T-helper 1 cell treated with Interleukin-12 subunit alpha and Interleukin-12 subunit beta and Interleukin-4 antibody, amounts not matched to agents 30 μg/mL and 1 μg/mL, for 36 hours (primary cell): Measurements from ENCODE around the gene ZC3H11A.
"Not testable (repeated sequence)": the region's sequence is repeated elsewhere in the genome, so short reads cannot be mapped to it uniquely, and the experiment has no call there.

ENCODE experiments used
- H3K27ac Mint-ChIP-seq: one replicate; pipeline ENCODE4 v1.8.0; 2021; ENCODE audit warnings: mild to moderate bottlenecking, mixed read lengths
- H3K27me3 Mint-ChIP-seq: one replicate; pipeline ENCODE4 v1.8.0; 2021; ENCODE audit warnings: low read depth, mixed read lengths
- H3K36me3 Mint-ChIP-seq: one replicate; pipeline ENCODE4 v1.8.0; 2021; ENCODE audit warnings: low read depth, mixed read lengths
- H3K4me1 Mint-ChIP-seq: one replicate; pipeline ENCODE4 v1.8.0; 2021; ENCODE audit warnings: low read depth, mixed read lengths
- H3K4me3 Mint-ChIP-seq: one replicate; pipeline ENCODE4 v1.8.0; 2021; ENCODE audit warnings: mild to moderate bottlenecking, moderate library complexity, mixed read lengths
- H3K9me3 Mint-ChIP-seq: one replicate; pipeline ENCODE4 v1.8.0; 2021; ENCODE audit warnings: mixed read lengths

ZC3H11A gene

GRCh38 chr1:203797948-203798655 is 2.7 kb downstream of the ZC3H11A start:
- H3K4me1 Mint-ChIP-seq: peaks cover 45% of the 10 kb centered on the region
- no peak overlapping the region for H3K27ac Mint-ChIP-seq
- H3K36me3 Mint-ChIP-seq: peaks cover 49% of the 10 kb centered on the region
- no peak overlapping the region for H3K4me3 Mint-ChIP-seq
- no peaks in the 10 kb centered on the region for H3K9me3 Mint-ChIP-seq
- no peaks in the 10 kb centered on the region for H3K27me3 Mint-ChIP-seq

GRCh38 chr1:203799157-203799556 is 3.7 kb downstream of the ZC3H11A start:
- Mint-ChIP-seq H3K9me3 (no peaks in the 10 kb centered on the region), H3K4me3 (no peak overlapping the region), H3K36me3 (peaks cover 53% of the 10 kb centered on the region), H3K27ac (no peak overlapping the region), H3K4me1 (peaks cover 47% of the 10 kb centered on the region), H3K27me3 (no peaks in the 10 kb centered on the region)

- peaks cover 53% of the 10 kb centered on the region for H3K36me3 Mint-ChIP-seq
Measured at GRCh38 chr1:203799971-203800370, 4.5 kb downstream of the ZC3H11A start.

GRCh38 chr1:203805689-203806088 is 10.3 kb downstream of the ZC3H11A start:
- H3K4me3 Mint-ChIP-seq: no peak overlapping the region
- H3K27me3 Mint-ChIP-seq: no peaks in the 10 kb centered on the region
- H3K4me1 Mint-ChIP-seq: peaks cover 13% of the 10 kb centered on the region
- no peak overlapping the region for H3K27ac Mint-ChIP-seq
- peaks cover 32% of the 10 kb centered on the region for H3K36me3 Mint-ChIP-seq
- H3K9me3 Mint-ChIP-seq: no peaks in the 10 kb centered on the region

More at GRCh38 chr1:203799971-203800370, 4.5 kb downstream of the ZC3H11A start:
- no peaks in the 10 kb centered on the region for H3K9me3 Mint-ChIP-seq
- no peak overlapping the region for H3K4me3 Mint-ChIP-seq
- peaks cover 47% of the 10 kb centered on the region for H3K4me1 Mint-ChIP-seq
- H3K27ac Mint-ChIP-seq: no peak overlapping the region
- H3K27me3 Mint-ChIP-seq: no peaks in the 10 kb centered on the region

- Mint-ChIP-seq H3K36me3 (peaks cover 30% of the 10 kb centered on the region), H3K27ac (no peak overlapping the region), H3K9me3 (no peaks in the 10 kb centered on the region), H3K4me3 (no peak overlapping the region), H3K27me3 (no peaks in the 10 kb centered on the region), H3K4me1 (peaks cover 12% of the 10 kb centered on the region)
Measured at GRCh38 chr1:203807196-203807595, 11.8 kb downstream of the ZC3H11A start.

- H3K4me1 Mint-ChIP-seq: peaks cover 8% of the 10 kb centered on the region
- H3K36me3 Mint-ChIP-seq: peaks cover 29% of the 10 kb centered on the region
- H3K9me3 Mint-ChIP-seq: no peaks in the 10 kb centered on the region
- H3K27me3 Mint-ChIP-seq: no peaks in the 10 kb centered on the region
- H3K4me3 Mint-ChIP-seq: no peak overlapping the region
- H3K27ac Mint-ChIP-seq: no peak overlapping the region
Measured at GRCh38 chr1:203813581-203814341, 18.3 kb downstream of the ZC3H11A start.

- no peak overlapping the region for H3K27ac Mint-ChIP-seq
- peaks cover 51% of the 10 kb centered on the region for H3K36me3 Mint-ChIP-seq
- H3K4me3 Mint-ChIP-seq: no peak overlapping the region
Measured at GRCh38 chr1:203818399-203818798, 23.0 kb downstream of the ZC3H11A start.

GRCh38 chr1:203823306-203823705 is 27.9 kb downstream of the ZC3H11A start:
- Mint-ChIP-seq H3K4me1 (peaks cover 19% of the 10 kb centered on the region), H3K27ac (no peak overlapping the region), H3K27me3 (no peaks in the 10 kb centered on the region), H3K4me3 (no peak overlapping the region), H3K9me3 (no peaks in the 10 kb centered on the region), H3K36me3 (peaks cover 52% of the 10 kb centered on the region)

More at GRCh38 chr1:203818399-203818798, 23.0 kb downstream of the ZC3H11A start:
- no peaks in the 10 kb centered on the region for H3K9me3 Mint-ChIP-seq
- peaks cover 13% of the 10 kb centered on the region for H3K4me1 Mint-ChIP-seq
- no peaks in the 10 kb centered on the region for H3K27me3 Mint-ChIP-seq

GRCh38 chr1:203826175-203826574 is 30.8 kb downstream of the ZC3H11A start:
- H3K36me3 Mint-ChIP-seq: peaks cover 51% of the 10 kb centered on the region
- no peak overlapping the region for H3K27ac Mint-ChIP-seq
- H3K27me3 Mint-ChIP-seq: no peaks in the 10 kb centered on the region
- H3K4me1 Mint-ChIP-seq: peaks cover 25% of the 10 kb centered on the region
- no peaks in the 10 kb centered on the region for H3K9me3 Mint-ChIP-seq
- no peak overlapping the region for H3K4me3 Mint-ChIP-seq

- Mint-ChIP-seq H3K27me3 (no peaks in the 10 kb centered on the region), H3K9me3 (no peaks in the 10 kb centered on the region), H3K4me3 (no peak overlapping the region), H3K4me1 (peaks cover 18% of the 10 kb centered on the region), H3K36me3 (peaks cover 36% of the 10 kb centered on the region), H3K27ac (no peak overlapping the region)
Measured at GRCh38 chr1:203828002-203828401, 32.6 kb downstream of the ZC3H11A start.

- peaks cover 37% of the 10 kb centered on the region for H3K36me3 Mint-ChIP-seq
- no peak overlapping the region for H3K27ac Mint-ChIP-seq
Measured at GRCh38 chr1:203828503-203828902, 33.1 kb downstream of the ZC3H11A start.

GRCh38 chr1:203829247-203829646 is 33.8 kb downstream of the ZC3H11A start:
- not testable (repeated sequence) for H3K27ac Mint-ChIP-seq, H3K27me3 Mint-ChIP-seq, H3K4me3 Mint-ChIP-seq, H3K9me3 Mint-ChIP-seq
- Mint-ChIP-seq H3K36me3 (peaks cover 41% of the 10 kb centered on the region), H3K4me1 (peaks cover 17% of the 10 kb centered on the region)

More at GRCh38 chr1:203828503-203828902, 33.1 kb downstream of the ZC3H11A start:
- Mint-ChIP-seq H3K27me3 (no peaks in the 10 kb centered on the region), H3K9me3 (no peaks in the 10 kb centered on the region), H3K4me1 (peaks cover 18% of the 10 kb centered on the region), H3K4me3 (no peak overlapping the region)

- no peaks in the 10 kb centered on the region for H3K9me3 Mint-ChIP-seq
- no peak overlapping the region for H3K4me3 Mint-ChIP-seq
- H3K27ac Mint-ChIP-seq: no peak overlapping the region
- peaks cover 32% of the 10 kb centered on the region for H3K36me3 Mint-ChIP-seq
- H3K4me1 Mint-ChIP-seq: no peaks in the 10 kb centered on the region
- no peaks in the 10 kb centered on the region for H3K27me3 Mint-ChIP-seq
Measured at GRCh38 chr1:203835476-203835875, 40.1 kb downstream of the ZC3H11A start.

GRCh38 chr1:203839081-203839480 is 43.7 kb downstream of the ZC3H11A start:
- H3K27ac Mint-ChIP-seq: no peak overlapping the region
- H3K36me3 Mint-ChIP-seq: peaks cover 46% of the 10 kb centered on the region
- H3K4me1 Mint-ChIP-seq: no peaks in the 10 kb centered on the region
- no peaks in the 10 kb centered on the region for H3K9me3 Mint-ChIP-seq
- H3K4me3 Mint-ChIP-seq: no peak overlapping the region
- no peaks in the 10 kb centered on the region for H3K27me3 Mint-ChIP-seq

- Mint-ChIP-seq H3K27me3 (no peaks in the 10 kb centered on the region), H3K4me3 (no peak overlapping the region), H3K9me3 (no peaks in the 10 kb centered on the region), H3K36me3 (peaks cover 46% of the 10 kb centered on the region), H3K4me1 (peaks cover 3% of the 10 kb centered on the region), H3K27ac (no peak overlapping the region)
Measured at GRCh38 chr1:203840208-203840808, 44.9 kb downstream of the ZC3H11A start.
